WTC11 (cell line): ENCODE measurements around the gene MOB1B. TPM values are rescaled to one million over a fixed set of nuclear protein-coding genes. Genes with fewer than 3 reads are reported as not detected.

Experiments used
- ATAC-seq: fragments of 200-7000 bp; cut with Tn5 transposase; 2 replicates; pipeline ENCODE4 v1.10.0; 2021; ENCODE audit warnings: mild to moderate bottlenecking, moderate library complexity
- CTCF ChIA-PET: fragments of 300-600 bp; sonication (Branson Sonifier 250); formaldehyde crosslinking; loops from one replicate; lab custom pipeline; 2021; ENCODE audit warnings: antibody characterized with exemption; lab: Charles Lee
- POLR2A ChIA-PET: fragments of 350-600 bp; sonication (Branson Sonifier 250); formaldehyde crosslinking; loops from one replicate; lab custom pipeline; 2021; ENCODE audit warnings: antibody characterized with exemption; lab: Charles Lee
- DNase-seq: peaks from one replicate; pipeline ENCODE4 v3.0.0; 2021; ENCODE audit warnings: low spot score
- H3K27ac Mint-ChIP-seq: 2 replicates; pipeline ENCODE4 v1.8.0; 2021; ENCODE audit warnings: mixed read lengths
- H3K27me3 Mint-ChIP-seq: 2 replicates; pipeline ENCODE4 v1.8.0; 2021; ENCODE audit warnings: low read depth, mild to moderate bottlenecking, moderate library complexity, mixed read lengths
- H3K36me3 Mint-ChIP-seq: 2 replicates; pipeline ENCODE4 v1.8.0; 2021; ENCODE audit warnings: mixed read lengths
- H3K4me1 Mint-ChIP-seq: 2 replicates; pipeline ENCODE4 v1.8.0; 2022; ENCODE audit warnings: mixed read lengths
- H3K4me3 Mint-ChIP-seq: 2 replicates; pipeline ENCODE4 v1.8.0; 2021; ENCODE audit warnings: mild to moderate bottlenecking, moderate library complexity, mixed read lengths
- H3K9me3 Mint-ChIP-seq: 2 replicates; pipeline ENCODE4 v1.8.0; 2021; ENCODE audit warnings: mixed read lengths
- AR ChIP-seq: fragments of 250-450 bp; sonication (Bioruptor Pico); IDR thresholded peaks from 2 replicates; pipeline ENCODE4 v1.9.0; 2021; ENCODE audit warnings: mild to moderate bottlenecking
- CREM ChIP-seq: sonication (generic); formaldehyde crosslinking; IDR thresholded peaks from 2 replicates; pipeline ENCODE4 v1.8.1; 2022; ENCODE audit warnings: mild to moderate bottlenecking, missing genetic modification reagents, moderate library complexity
- CTCF ChIP-seq: fragments of 200-600 bp; IDR thresholded peaks from 2 replicates; pipeline ENCODE4 v1.8.0; 2022; ENCODE audit warnings: antibody characterized with exemption
- FOXK1 ChIP-seq: sonication (generic); formaldehyde crosslinking; IDR thresholded peaks from 2 replicates; pipeline ENCODE4 v1.8.0; 2022; ENCODE audit warnings: mild to moderate bottlenecking, moderate library complexity, missing genetic modification reagents
- IRF2 ChIP-seq: sonication (generic); formaldehyde crosslinking; IDR thresholded peaks from 2 replicates; pipeline ENCODE4 v1.8.0; 2022; ENCODE audit warnings: low read depth, missing genetic modification reagents, borderline replicate concordance
- JAZF1 ChIP-seq: fragments of 250-450 bp; sonication (Bioruptor Pico); IDR thresholded peaks from 2 replicates; pipeline ENCODE4 v1.9.0; 2021; ENCODE audit warnings: moderate library complexity, mild to moderate bottlenecking, inconsistent platforms
- KAT7 ChIP-seq: sonication (generic); formaldehyde crosslinking; IDR thresholded peaks from 2 replicates; pipeline ENCODE4 v1.8.1; 2023; ENCODE audit warnings: missing genetic modification reagents, mild to moderate bottlenecking, borderline replicate concordance
- RORB ChIP-seq: fragments of 250-450 bp; sonication (Bioruptor Pico); IDR thresholded peaks from 2 replicates; pipeline ENCODE4 v1.9.0; 2021; ENCODE audit warnings: mild to moderate bottlenecking
- USF1 ChIP-seq: sonication (generic); formaldehyde crosslinking; IDR thresholded peaks from 2 replicates; pipeline ENCODE4 v1.8.0; 2022; ENCODE audit warnings: mild to moderate bottlenecking, missing genetic modification reagents
- ZNF416 ChIP-seq: fragments of 250-450 bp; sonication (Bioruptor Pico); IDR thresholded peaks from 2 replicates; pipeline ENCODE4 v1.9.0; 2021; ENCODE audit warnings: mild to moderate bottlenecking, inconsistent platforms
- total RNA-seq: library from RNA; stranded (reverse); gene quantifications from 3 replicates; pipeline ENCODE4 v1.2.3, GENCODE V29; 2021
- TF ChIP-seq, protein P1 (sequence below): sonication (generic); formaldehyde crosslinking; IDR thresholded peaks from 2 replicates; pipeline ENCODE4 v1.8.1; 2022; ENCODE audit warnings: low read depth, mild to moderate bottlenecking, moderate library complexity, missing genetic modification reagents, borderline replicate concordance
- TF ChIP-seq, protein P2 (sequence below): fragments of 250-450 bp; sonication (Bioruptor Pico); IDR thresholded peaks from 2 replicates; pipeline ENCODE4 v1.9.0; 2021; ENCODE audit warnings: moderate library complexity, mild to moderate bottlenecking, inconsistent platforms, borderline replicate concordance
- TF ChIP-seq, protein P3 (sequence below): fragments of 250-450 bp; sonication (Bioruptor Pico); IDR thresholded peaks from 2 replicates; pipeline ENCODE4 v1.9.0; 2021; ENCODE audit warnings: mild to moderate bottlenecking, borderline replicate concordance
- TF ChIP-seq, protein P4 (sequence below): sonication (generic); formaldehyde crosslinking; IDR thresholded peaks from 2 replicates; pipeline ENCODE4 v1.8.1; 2023; ENCODE audit warnings: mild to moderate bottlenecking, missing genetic modification reagents, borderline replicate concordance

The MOB1B gene
- total RNA-seq, 1 experiment from 2014 or later: 28.0 TPM

- CTCF ChIA-PET: no interaction called here
- ATAC-seq: no peak
- H3K9me3 Mint-ChIP-seq: no peaks in the 10 kb centered on the region
- H3K27me3 Mint-ChIP-seq: no peaks in the 10 kb centered on the region
- DNase-seq: no peak
- H3K27ac Mint-ChIP-seq: no peak overlapping the region
- TF ChIP-seq CREM (CRISPR knock-in tag) (no peak), IRF2 (no peak), CTCF (no peak), USF1 (no peak), JAZF1 (no peak), RORB (CRISPR knock-in tag) (no peak)
- TF ChIP-seq, protein P1, sequence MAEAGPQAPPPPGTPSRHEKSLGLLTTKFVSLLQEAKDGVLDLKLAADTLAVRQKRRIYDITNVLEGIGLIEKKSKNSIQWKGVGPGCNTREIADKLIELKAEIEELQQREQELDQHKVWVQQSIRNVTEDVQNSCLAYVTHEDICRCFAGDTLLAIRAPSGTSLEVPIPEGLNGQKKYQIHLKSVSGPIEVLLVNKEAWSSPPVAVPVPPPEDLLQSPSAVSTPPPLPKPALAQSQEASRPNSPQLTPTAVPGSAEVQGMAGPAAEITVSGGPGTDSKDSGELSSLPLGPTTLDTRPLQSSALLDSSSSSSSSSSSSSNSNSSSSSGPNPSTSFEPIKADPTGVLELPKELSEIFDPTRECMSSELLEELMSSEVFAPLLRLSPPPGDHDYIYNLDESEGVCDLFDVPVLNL (CRISPR knock-in tag): no peak
- TF ChIP-seq, protein P2, sequence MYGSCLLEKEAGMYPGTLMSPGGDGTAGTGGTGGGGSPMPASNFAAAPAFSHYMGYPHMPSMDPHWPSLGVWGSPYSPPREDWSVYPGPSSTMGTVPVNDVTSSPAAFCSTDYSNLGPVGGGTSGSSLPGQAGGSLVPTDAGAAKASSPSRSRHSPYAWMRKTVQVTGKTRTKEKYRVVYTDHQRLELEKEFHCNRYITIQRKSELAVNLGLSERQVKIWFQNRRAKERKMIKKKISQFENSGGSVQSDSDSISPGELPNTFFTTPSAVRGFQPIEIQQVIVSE (CRISPR knock-in tag): no peak
- TF ChIP-seq, all 79 proteins: peak for 0
- peaks cover 25% of the 10 kb centered on the region for H3K36me3 Mint-ChIP-seq
- peak overlapping the region; percentile 98 for H3K4me3 Mint-ChIP-seq
- POLR2A ChIA-PET: no interaction called here
- peaks cover 14% of the 10 kb centered on the region for H3K4me1 Mint-ChIP-seq
These were observed 1.1 kb downstream of the MOB1B start for GRCh38 chr4:70903291-70903603.

- Mint-ChIP-seq H3K9me3 (no peaks in the 10 kb centered on the region), H3K27me3 (no peaks in the 10 kb centered on the region), H3K4me3 (no peak overlapping the region), H3K36me3 (peaks cover 35% of the 10 kb centered on the region), H3K27ac (no peak overlapping the region), H3K4me1 (peaks cover 2% of the 10 kb centered on the region)
- POLR2A ChIA-PET: no interaction called here
- DNase-seq: no peak
- CTCF ChIA-PET: interaction anchor here (0.7 kb wide), 1 partner anchor 768 kb away, joined by 3 read pairs; no protein-coding TSS in a partner anchor
- TF ChIP-seq, protein P1 (CRISPR knock-in tag): no peak
- TF ChIP-seq, protein P2 (CRISPR knock-in tag): no peak
- TF ChIP-seq, protein P3, sequence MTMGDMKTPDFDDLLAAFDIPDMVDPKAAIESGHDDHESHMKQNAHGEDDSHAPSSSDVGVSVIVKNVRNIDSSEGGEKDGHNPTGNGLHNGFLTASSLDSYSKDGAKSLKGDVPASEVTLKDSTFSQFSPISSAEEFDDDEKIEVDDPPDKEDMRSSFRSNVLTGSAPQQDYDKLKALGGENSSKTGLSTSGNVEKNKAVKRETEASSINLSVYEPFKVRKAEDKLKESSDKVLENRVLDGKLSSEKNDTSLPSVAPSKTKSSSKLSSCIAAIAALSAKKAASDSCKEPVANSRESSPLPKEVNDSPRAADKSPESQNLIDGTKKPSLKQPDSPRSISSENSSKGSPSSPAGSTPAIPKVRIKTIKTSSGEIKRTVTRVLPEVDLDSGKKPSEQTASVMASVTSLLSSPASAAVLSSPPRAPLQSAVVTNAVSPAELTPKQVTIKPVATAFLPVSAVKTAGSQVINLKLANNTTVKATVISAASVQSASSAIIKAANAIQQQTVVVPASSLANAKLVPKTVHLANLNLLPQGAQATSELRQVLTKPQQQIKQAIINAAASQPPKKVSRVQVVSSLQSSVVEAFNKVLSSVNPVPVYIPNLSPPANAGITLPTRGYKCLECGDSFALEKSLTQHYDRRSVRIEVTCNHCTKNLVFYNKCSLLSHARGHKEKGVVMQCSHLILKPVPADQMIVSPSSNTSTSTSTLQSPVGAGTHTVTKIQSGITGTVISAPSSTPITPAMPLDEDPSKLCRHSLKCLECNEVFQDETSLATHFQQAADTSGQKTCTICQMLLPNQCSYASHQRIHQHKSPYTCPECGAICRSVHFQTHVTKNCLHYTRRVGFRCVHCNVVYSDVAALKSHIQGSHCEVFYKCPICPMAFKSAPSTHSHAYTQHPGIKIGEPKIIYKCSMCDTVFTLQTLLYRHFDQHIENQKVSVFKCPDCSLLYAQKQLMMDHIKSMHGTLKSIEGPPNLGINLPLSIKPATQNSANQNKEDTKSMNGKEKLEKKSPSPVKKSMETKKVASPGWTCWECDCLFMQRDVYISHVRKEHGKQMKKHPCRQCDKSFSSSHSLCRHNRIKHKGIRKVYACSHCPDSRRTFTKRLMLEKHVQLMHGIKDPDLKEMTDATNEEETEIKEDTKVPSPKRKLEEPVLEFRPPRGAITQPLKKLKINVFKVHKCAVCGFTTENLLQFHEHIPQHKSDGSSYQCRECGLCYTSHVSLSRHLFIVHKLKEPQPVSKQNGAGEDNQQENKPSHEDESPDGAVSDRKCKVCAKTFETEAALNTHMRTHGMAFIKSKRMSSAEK (CRISPR knock-in tag): no peak
- no peak for TF ChIP-seq ZNF416 (CRISPR knock-in tag)
- no peak for TF ChIP-seq FOXK1 (CRISPR knock-in tag)
- TF ChIP-seq AR (CRISPR knock-in tag): no peak
- TF ChIP-seq, protein P4, sequence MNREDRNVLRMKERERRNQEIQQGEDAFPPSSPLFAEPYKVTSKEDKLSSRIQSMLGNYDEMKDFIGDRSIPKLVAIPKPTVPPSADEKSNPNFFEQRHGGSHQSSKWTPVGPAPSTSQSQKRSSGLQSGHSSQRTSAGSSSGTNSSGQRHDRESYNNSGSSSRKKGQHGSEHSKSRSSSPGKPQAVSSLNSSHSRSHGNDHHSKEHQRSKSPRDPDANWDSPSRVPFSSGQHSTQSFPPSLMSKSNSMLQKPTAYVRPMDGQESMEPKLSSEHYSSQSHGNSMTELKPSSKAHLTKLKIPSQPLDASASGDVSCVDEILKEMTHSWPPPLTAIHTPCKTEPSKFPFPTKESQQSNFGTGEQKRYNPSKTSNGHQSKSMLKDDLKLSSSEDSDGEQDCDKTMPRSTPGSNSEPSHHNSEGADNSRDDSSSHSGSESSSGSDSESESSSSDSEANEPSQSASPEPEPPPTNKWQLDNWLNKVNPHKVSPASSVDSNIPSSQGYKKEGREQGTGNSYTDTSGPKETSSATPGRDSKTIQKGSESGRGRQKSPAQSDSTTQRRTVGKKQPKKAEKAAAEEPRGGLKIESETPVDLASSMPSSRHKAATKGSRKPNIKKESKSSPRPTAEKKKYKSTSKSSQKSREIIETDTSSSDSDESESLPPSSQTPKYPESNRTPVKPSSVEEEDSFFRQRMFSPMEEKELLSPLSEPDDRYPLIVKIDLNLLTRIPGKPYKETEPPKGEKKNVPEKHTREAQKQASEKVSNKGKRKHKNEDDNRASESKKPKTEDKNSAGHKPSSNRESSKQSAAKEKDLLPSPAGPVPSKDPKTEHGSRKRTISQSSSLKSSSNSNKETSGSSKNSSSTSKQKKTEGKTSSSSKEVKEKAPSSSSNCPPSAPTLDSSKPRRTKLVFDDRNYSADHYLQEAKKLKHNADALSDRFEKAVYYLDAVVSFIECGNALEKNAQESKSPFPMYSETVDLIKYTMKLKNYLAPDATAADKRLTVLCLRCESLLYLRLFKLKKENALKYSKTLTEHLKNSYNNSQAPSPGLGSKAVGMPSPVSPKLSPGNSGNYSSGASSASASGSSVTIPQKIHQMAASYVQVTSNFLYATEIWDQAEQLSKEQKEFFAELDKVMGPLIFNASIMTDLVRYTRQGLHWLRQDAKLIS (CRISPR knock-in tag): no peak
- TF ChIP-seq KAT7 (CRISPR knock-in tag): no peak
- ATAC-seq: no peak
These were observed 6.9 kb downstream of the MOB1B start for GRCh38 chr4:70908993-70909556.
